IPS-NIHi11 (cell line): Measurements from ENCODE around the gene AJUBA.

Experiments used
- DNase-seq: peaks from one replicate; pipeline ENCODE4 v3.0.0; 2012; ENCODE audit warnings: mixed read lengths, low spot score

AJUBA gene

GRCh38 chr14:22935156-22935555 is 47.2 kb downstream of the AJUBA start:
- no peak for DNase-seq

- no peak for DNase-seq
Observed at GRCh38 chr14:22932146-22932545, 50.2 kb downstream of the AJUBA start.

DNA sequence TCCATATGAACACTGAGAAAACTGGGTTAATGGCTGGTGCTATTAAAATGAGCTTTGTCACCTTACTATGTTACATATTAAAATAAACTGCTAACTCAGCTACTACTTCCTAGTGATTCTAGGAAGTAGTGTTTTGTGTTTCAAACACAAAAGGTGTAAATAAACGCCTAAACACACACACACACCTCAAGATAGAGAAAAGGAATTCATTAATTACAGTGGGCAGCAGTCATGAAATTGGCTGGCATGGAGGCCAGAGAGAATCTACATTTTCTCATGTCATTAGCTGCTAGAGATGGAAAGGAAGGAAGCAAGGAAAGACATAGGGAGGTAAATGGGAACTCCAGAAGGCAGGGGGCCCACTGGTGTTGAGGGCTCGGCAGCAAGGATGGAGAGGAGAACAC is 52.4 kb downstream of the AJUBA start:
- no peak for DNase-seq

DNA sequence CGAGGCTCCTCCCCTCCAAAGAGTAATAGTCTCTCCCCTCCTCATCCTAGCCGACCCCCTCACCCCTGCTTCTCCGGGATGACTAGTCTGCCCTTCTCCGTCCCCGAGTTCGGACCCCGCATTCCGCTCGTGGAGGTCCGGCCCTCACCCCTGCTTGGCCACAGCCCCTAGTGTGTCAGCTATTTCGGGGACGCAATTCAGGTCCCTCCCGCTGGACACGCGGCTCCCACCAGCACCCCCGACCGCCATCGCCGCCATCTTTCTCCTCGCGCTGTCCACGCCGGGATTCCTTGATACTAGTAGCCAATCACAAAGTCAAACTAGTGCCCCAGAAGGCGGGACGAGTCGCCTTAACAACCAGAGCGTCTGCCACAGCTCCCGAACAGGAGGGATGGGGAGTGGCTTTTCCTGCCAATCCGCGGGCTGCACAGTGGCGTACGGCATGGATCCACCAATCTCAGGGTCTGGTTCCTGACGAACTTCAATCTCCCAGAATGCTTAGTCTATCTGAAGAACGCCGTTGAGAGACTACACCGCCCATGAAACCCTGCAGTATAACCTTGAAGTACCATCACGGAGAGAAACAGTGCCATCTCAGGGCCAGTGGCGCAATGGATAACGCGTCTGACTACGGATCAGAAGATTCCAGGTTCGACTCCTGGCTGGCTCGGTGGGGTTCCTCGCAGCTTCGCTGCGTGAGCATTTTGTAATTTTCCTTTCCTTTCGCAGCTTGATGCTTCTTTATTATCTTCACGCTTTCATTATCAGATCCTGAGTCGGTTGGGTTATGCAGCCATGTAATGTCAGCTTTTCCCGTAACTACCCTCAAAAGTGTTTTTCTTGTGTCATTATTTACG is 53.0 kb downstream of the AJUBA start, which contains the start of gene PRMT5:
Gene PRMT5, minus strand, starts transcription at position 273 of the 857 bp plus-strand sequence. Its CDS starts 15 bp downstream, at position 258.
- peak; percentile 92 for DNase-seq

GRCh38 chr14:22928237-22929103 is 53.9 kb downstream of the AJUBA start:
- no peak for DNase-seq

DNA sequence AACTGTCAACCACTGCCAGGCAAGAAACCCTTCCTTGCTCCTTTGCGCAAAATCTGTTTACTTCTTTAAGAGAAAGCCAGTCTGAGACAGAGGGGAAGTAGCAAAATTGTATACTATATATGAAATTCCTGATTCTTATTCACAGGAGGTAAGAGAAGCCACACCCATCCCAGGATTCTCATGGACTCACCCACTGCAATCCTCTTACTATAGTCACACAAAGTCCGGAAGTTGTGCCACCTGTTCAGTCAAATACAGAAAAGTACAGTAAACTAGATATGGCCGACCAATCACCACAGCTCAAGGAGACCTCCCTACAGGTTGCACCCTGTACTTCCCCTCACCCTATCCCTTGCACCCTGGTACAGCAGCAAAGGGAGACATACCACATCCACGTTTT is 56.0 kb downstream of the AJUBA start:
- no peak for DNase-seq

- no peak for DNase-seq
Observed at GRCh38 chr14:22925513-22925912, 56.8 kb downstream of the AJUBA start.

GRCh38 chr14:22923746-22924145 is 58.6 kb downstream of the AJUBA start:
- DNase-seq: no peak

DNA sequence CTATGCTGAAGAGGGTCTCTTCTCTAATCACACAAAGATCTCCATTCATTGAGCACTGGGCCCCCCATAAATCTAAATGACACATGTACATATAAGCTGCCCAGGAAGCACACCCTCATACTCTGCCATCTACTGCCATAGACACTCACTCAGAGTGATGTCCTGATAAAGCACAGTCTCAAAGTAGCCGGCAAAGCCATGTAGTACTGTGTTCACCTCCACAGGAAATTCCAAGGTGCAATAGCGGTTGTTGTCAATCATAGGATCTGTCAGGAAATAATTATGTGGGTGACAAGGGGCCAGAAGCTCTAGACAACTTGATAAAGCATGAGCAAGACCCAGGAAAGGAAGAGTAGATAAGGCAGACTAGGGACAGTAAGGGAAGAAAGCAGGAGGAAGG is 60.1 kb downstream of the AJUBA start:
- no peak for DNase-seq
